Upper lobe of left lung (tissue), 4 donors: Measurements from ENCODE around the gene GET3.
"Not testable (repeated sequence)": the region's sequence is repeated elsewhere in the genome, so short reads cannot be mapped to it uniquely, and the experiment has no call there.

Experiments
- POLR2A ChIP-seq, 4 donors: fragments of 450-650 bp; IDR thresholded peaks; one replicate each; pipeline ENCODE4 v1.5.1; 2016 to 2017; ENCODE audit warnings: antibody characterized with exemption in 4 of 4, mild to moderate bottlenecking in 2 of 4
- POLR2AphosphoS5 ChIP-seq, 2 donors: sonication (generic); formaldehyde crosslinking; IDR thresholded peaks; one replicate each; pipeline ENCODE4 v1.5.1; 2017; ENCODE audit warnings: antibody characterized with exemption in 2 of 2
- TF ChIP-seq, protein P1 (sequence below), 6 experiments: fragments of 450-650 bp in 4 of 6; fragments of 200-600 bp in 2 of 6; sonication (generic) in 2 of 6; IDR thresholded peaks; one replicate each; pipeline ENCODE4 v1.5.1; 2016 to 2019; ENCODE audit warnings: antibody characterized with exemption in 6 of 6

DNA sequence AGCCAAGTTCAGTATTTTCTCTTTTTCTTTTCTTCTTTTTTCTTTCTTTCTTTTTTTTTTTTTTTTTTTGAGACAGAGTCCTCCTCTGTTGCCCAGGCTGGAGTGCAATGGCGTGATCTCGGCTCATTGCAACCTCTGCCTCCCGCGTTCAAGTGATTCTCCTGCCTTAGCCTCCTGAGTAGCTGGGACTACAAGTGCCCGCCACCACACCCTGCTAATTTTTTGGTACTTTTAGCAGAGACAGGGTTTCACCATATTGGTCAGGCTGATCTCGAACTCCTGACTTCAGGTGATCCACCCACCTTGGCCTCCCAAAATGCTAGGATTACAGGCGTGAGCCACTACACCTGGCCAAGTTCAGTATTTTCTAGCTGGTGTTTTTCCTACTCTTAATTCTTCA lies 60.3 kb downstream of the GET3 start:
- TF ChIP-seq, protein P1, sequence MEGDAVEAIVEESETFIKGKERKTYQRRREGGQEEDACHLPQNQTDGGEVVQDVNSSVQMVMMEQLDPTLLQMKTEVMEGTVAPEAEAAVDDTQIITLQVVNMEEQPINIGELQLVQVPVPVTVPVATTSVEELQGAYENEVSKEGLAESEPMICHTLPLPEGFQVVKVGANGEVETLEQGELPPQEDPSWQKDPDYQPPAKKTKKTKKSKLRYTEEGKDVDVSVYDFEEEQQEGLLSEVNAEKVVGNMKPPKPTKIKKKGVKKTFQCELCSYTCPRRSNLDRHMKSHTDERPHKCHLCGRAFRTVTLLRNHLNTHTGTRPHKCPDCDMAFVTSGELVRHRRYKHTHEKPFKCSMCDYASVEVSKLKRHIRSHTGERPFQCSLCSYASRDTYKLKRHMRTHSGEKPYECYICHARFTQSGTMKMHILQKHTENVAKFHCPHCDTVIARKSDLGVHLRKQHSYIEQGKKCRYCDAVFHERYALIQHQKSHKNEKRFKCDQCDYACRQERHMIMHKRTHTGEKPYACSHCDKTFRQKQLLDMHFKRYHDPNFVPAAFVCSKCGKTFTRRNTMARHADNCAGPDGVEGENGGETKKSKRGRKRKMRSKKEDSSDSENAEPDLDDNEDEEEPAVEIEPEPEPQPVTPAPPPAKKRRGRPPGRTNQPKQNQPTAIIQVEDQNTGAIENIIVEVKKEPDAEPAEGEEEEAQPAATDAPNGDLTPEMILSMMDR (IDR thresholded peaks at IDR 0.05) = not testable (repeated sequence)
- TF ChIP-seq POLR2AphosphoS5, POLR2A (IDR thresholded peaks at IDR 0.05): not testable (repeated sequence)
